ENCODE results near the gene DEPDC7.

DNA sequence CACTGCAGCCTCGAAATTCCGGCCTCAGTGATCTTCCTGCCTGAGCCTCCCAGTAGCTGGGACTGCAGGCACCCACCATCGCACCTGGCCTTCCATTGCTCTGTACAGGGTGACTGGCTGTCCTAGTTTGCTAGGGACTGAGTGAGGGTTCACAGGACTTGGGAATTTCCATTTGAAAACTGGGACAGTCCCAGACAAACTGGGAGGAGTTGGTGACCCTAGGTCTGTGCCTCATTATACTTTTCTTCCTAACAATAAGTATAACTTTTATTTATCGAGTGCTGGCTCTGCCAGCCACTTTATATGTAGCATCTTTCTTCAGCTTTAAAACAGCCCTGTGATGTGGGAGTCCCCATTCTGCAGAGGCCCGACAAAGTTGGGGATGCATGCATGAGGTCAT, 49.2 kb downstream of the DEPDC7 start:
- TF ChIP-seq, protein P1, sequence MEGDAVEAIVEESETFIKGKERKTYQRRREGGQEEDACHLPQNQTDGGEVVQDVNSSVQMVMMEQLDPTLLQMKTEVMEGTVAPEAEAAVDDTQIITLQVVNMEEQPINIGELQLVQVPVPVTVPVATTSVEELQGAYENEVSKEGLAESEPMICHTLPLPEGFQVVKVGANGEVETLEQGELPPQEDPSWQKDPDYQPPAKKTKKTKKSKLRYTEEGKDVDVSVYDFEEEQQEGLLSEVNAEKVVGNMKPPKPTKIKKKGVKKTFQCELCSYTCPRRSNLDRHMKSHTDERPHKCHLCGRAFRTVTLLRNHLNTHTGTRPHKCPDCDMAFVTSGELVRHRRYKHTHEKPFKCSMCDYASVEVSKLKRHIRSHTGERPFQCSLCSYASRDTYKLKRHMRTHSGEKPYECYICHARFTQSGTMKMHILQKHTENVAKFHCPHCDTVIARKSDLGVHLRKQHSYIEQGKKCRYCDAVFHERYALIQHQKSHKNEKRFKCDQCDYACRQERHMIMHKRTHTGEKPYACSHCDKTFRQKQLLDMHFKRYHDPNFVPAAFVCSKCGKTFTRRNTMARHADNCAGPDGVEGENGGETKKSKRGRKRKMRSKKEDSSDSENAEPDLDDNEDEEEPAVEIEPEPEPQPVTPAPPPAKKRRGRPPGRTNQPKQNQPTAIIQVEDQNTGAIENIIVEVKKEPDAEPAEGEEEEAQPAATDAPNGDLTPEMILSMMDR (IDR thresholded peaks at IDR 0.05), result no peak
- TF ChIP-seq EP300 (IDR thresholded peaks at IDR 0.05) (no peak), POLR2A (IDR thresholded peaks at IDR 0.05) (no peak)
